ENCODE measurements around the gene FLT1. TPM values are rescaled to one million over a fixed set of nuclear protein-coding genes. Genes with fewer than 3 reads are reported as not detected.

FLT1 gene
- polyA plus RNA-seq, 4 donors: 44.6 to 61.8 (median 53.6) TPM

DNA sequence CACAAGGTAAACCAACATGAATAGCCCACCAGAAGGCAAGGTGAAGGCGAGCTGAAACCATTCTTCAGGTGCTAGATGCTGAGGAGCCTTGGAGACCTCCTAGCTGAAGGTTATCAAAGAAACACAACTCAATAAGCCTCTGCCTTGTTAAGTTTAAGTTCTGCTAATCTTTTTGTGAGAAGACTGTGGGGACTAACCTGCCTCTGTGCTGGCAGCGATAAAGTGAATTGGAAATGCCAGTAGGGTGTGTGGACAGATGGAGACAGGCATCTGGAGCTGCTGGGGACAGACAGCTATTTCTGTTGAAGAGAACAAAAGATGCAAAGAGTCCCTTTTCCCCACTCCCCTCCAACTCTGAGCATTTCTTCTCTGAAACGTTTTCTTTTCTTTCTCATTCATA lies 33.5 kb upstream of the FLT1 start:
- no peak for DNase-seq (ENCODE audit: low read depth in 4 of 4, low spot score in 3 of 4)

DNA sequence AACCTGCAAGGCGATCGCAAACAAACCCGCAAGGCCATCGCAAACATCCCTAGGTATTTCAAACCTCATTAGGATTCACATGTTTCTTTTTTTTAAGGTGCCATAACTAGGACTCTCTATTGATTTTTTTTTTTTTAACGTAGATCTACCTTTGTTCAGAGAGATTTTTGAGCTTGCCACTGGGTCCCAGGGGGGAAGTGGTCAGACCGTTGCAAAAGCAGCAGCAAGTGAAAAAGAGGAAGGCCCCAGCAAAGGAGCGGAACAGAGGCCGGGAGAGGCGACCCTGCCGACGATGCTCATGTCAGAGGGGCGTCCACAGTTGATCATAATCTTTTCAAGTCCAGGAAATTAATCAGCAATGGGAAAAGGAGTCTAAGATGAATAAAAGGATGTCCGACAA lies 32.7 kb upstream of the FLT1 start:
- DNase-seq (ENCODE audit: low read depth in 4 of 4, low spot score in 3 of 4): no peak

DNA sequence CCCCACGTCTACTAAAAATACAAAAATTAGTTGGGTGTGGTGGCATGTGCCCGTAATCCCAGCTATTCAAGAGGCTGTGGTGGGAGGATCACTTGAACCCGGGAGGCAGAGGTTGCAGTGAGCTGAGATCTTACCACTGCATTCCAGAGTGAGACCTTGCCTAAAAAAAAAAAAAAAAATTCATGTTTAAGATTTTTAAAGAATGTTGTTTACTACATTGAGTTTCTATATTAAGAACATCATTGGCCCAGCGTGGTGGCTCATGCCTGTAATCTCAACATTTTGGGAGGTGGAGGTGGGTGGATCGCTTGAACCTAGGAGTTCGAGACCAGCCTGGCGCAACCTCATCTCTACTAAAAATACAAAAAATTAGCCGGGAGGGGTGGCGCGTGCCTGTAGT lies 31.9 kb upstream of the FLT1 start:
- DNase-seq (ENCODE audit: low read depth in 4 of 4, low spot score in 3 of 4): no peak

DNA sequence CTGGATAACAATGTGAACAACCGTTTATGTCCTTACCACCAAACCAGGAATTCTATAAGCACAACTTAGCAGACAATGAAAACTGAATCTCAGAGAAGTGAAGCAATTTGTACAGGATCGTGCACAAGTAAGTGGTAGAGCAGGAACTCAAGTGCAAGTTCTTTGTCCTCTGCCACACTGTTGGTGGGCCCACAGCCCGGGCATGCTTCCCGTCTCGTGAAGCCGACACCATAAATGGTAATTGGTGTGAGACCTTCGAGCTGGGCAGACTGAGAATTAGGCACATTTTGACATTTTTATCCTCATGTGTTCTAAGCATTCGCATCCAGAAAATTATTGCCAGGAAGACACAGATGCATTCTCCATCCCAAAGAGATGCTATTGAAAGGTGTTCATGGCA lies 27.9 kb upstream of the FLT1 start:
- DNase-seq (ENCODE audit: low read depth in 4 of 4, low spot score in 3 of 4): no peak

DNA sequence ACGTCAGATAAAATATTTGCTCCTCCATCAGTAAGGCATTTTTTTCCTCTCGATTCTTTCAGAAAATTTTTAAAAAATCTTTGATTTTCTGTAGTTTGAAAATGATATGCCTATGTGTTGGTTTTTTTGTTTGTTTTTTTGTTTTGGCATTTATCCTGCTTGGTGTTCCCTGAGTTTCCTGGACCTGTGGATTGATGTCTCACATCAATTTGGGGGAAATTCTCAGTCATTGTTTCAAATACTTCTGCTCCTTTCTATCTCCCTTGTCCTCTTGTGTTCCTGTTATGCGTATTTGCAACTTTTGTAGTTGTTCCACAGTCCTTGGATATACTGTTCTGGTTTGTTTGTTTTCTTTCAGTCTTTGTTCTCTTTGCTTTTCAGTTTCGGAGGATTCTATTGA lies 18.8 kb upstream of the FLT1 start:
- no peak for DNase-seq (ENCODE audit: low read depth in 4 of 4, low spot score in 3 of 4)

DNA sequence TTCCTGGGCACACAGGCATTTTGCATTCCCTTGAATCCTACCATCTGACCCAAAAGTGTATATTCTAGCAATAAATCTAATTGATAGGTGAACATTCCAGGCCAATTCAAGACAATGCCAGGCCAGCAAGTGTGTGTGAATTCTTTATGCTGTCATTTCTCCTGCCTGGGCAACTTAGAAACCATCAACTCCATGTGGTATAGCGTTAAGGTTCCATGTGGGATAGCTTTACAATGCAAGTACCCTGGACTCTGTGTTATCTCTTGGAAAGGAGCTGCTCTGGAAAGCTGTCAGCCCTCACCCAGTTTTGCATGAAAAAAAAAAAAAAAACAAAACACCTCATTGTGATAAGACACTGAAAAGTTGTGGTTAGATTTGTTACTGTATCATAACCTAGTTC lies 15.6 kb upstream of the FLT1 start:
- DNase-seq (ENCODE audit: low read depth in 4 of 4, low spot score in 3 of 4): no peak

DNA sequence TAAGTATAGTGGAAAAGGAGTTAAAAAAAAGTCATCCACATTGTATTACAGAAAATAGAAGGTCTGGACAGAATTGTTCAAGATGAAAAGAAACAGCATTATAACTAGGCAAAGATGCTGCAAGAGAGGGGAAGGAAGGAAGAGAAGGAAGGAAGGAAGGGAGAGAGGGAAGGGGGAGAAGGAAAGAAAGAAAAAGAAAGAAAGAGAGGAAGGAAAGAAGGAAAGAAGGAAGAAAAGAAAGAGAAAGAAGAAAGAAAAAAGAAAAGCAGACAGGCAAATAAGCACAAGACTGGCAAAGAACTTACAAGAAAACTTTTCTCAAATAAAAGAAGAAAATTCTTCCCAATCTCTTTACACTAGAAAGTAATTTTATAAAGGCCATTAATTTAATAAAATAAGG lies 15.1 kb upstream of the FLT1 start:
- no peak for DNase-seq (ENCODE audit: low read depth in 4 of 4, low spot score in 3 of 4)

DNA sequence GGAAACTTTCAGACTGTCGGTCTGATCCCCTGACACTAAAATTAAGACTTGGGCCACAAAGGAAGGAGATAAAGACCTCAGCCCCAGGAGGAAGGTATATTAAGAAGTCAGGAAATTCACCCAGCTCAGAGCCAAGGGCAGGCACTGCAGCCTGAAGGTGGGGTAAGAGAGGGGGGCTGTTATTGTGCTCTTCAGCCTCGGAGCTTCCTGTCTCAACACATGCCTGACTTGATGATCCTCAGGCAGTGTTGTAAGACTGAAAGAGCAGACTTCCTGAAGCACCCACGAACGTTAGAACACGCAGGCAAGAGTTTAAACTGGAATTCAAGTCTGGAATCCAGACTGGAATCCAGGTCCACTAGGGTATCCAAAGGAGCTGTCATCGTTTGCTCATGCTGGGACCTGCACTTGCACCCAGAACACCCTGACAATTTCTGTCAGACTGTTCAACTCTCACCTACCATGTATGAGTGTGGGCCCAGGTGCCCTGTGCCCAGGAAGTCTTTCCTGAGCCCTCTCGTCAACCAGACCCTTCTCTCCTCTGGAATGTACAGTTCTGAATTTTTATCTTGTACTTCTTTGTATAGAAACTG lies 10.7 kb upstream of the FLT1 start:
- no peak for DNase-seq (ENCODE audit: low read depth in 4 of 4, low spot score in 3 of 4)

DNA sequence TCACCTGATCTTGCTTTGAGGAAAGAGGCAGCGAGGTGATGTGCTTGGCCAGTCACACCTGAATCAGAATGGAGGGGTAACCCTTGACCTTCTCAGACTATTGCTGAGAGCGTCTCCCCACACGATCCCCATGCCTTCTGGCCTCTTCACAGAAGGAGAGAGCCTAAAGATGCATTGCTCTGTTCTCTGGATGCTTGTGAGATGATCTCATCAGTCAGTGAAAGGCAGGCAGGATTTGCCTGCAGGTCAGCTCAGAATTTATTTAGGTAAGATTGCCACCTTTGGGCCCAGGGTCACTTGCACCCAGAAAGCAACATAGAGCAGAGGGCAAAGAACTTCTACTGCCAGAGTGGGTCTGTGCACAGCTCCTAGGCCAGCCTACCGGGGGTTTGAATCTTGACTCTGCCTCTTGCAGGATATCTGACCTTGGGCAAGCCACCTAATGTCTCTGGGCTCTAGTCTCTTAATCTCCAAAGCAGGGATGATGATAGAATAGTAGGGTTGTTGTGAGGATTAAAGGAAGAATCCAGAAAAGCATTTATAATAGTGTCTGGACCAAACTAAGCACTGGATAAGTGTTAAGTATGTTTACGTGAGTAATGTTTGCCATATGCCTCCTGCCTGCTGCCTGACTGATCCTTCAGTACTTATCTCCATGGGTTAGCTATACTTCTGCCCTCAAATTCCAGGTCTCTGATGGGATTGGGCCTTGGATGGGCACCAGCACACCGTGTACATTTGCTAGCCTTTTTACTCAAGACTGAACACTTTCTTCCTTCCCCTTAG lies 8.4 kb upstream of the FLT1 start:
- no peak for DNase-seq (ENCODE audit: low read depth in 4 of 4, low spot score in 3 of 4)

DNA sequence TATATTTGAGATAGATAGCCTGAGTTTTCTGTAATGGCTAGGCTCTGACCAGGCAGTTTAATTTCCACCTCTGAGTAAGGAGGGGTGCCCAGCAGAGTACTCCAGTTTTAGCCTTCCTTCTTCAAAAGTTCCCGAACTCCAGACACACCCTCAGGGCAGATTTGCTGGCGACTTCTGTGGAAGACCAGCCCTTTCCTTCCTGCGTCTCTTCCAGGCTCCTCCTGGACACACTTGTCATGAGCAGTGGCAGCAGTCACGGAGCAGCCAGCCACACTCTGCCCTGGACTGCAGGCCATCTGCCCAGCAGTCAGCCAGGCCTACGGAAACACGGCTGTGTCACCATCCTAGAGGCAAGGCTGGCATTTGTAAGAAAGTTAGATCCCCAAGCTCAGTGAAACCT lies 6.6 kb upstream of the FLT1 start:
- no peak for DNase-seq (ENCODE audit: low read depth in 4 of 4, low spot score in 3 of 4)

DNA sequence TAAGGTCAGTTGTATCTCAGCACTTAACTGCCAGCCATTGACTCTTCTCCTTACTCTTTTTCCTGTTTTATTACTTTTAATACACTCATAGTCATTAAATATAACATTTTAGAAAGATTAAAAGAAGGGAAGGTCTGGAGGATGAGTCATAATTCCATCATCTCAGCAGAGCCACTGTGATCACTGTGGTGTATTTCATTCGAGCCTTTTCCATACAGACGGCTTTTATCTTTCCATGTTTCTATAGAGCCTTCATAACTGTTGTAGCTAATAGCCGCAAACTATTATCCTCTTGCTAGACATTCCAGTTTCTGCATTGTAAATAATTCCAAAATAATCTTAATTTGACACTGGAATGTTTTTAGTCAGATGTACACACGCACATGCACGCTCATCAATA lies 4.7 kb upstream of the FLT1 start:
- no peak for DNase-seq (ENCODE audit: low read depth in 4 of 4, low spot score in 3 of 4)

DNA sequence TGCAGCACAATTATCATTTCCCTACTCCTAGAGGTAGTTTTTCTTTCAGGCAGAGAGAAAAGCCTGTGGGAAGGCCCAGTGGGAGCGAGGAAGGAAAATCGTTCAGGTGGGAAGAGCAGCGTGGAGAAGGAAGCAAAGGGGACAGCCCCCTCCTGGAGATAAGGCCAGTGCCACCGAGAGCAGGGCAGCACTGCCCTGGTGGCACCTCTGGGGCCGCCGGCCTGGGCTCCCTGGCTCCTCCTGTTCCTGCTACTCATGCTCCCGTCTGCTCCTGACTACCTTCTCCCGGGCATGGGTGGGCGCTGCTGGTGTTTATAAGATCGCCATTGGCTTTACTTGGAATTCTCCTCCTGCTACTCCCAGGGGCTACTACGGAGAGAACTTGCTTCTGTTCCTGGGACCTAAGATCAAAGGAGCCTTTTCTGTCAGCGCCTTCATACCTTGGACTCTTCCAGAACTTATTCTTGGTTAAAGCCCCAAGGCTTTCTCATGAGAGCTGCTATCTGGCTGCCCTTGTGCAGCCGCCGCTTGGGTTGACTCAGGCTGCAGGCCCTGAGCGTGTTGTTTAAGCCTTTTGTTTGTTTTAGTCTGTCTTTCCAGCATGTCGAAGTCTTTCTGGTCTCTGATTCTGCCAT lies 3.7 kb upstream of the FLT1 start:
- DNase-seq (ENCODE audit: low read depth in 4 of 4, low spot score in 3 of 4): no peak

DNA sequence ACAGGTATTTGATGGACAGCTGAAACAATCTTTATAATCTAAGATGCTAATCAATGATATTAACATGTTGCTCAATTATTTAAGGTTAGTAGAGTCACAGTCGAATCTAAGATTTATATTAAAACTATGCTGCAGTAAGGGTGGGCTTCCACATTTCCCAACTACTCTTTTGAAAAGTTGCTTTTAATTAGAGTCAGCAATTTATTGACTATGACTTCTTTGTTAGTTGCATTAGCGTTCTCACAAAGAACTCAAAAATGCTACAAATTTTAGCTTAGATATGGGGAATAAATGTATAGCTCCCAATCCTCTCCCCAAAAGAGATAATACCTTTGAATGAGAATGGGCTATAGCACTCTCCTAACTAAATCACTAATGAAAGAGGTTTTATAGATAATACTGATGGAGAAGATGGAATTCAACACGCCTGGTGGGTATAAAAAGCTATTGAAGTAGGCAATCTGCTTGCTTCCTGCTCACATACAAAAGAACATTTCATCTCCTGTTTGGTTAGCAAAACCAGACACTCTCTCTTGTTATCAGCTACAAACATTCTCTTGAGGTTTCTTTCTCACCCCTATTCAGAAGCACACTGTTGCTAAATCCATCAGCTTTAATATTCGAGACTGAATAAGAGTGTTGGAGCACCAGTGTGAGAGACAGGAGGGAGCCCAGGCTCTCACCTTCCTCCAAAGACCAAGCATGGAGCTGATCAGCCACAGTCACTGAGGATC lies 2.4 kb upstream of the FLT1 start:
- no peak for DNase-seq (ENCODE audit: low read depth in 4 of 4, low spot score in 3 of 4)

DNA sequence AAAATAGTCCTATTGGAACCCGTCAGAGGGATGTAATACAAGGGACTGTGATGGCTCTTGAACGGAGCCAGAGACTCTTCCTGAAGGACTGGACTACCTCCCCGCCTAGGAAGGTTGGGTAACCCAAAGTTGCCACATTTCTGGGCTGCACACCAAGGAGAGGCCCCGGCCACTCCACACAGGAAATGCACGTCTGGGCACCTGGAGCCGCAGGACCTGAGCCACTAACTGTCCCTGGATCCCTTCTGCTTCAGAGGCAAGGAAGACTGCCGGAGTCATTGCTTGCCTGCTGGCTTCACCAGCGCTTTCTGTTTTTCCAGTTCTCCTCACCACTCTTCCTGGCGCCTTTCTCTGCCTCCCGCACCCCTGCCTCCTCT lies 1.2 kb upstream of the FLT1 start:
- DNase-seq (ENCODE audit: low read depth in 4 of 4, low spot score in 3 of 4): no peak

DNA sequence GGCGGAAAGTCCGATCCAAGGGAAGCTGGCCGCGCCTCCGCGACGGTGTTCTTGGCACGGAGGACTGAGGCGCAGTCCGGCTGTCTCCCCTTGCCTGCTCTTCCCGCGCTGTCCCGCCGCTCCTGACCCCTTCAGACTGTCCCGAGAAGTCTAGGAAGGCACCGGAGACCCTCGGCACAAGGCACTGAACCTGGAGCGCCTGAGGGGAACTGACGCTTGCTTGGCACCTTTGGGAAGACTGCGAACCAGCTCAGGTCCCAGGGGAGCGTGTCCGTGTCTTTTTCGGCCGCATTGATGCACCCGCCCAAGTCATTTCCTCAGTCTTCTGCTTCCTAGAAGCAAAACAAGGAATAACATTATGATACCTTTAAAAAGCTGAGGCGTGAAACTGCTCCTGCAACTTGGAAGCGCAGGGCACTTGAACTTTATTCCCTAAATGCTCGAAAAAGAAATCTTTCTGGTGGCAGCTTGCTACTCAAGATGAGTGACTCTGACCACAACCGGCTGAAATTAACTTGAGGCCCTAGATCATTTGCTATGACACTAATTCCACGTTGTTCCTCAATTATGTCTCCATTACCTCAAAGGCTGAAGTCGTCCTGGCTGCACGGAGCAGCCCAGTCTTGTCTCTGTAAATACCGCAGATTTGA lies 735 bp upstream of the FLT1 start:
- no peak for DNase-seq (ENCODE audit: low read depth in 4 of 4, low spot score in 3 of 4)

DNA sequence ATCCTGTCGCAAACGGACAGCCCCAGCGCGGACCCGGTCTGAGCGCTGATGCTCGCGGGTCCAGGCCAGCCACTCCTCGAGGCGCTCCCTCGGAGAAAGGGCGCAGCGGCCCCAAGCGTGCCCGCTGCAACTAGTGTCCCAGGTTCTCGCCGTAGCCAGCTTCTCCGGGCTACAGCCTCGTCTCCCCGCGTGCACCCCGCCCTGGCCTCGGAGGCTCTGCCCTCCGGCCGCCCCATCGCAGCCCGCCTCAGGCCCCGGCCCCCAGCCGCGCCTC lies 487 bp downstream of the FLT1 start:
- no peak for DNase-seq (ENCODE audit: low read depth in 4 of 4, low spot score in 3 of 4)

DNA sequence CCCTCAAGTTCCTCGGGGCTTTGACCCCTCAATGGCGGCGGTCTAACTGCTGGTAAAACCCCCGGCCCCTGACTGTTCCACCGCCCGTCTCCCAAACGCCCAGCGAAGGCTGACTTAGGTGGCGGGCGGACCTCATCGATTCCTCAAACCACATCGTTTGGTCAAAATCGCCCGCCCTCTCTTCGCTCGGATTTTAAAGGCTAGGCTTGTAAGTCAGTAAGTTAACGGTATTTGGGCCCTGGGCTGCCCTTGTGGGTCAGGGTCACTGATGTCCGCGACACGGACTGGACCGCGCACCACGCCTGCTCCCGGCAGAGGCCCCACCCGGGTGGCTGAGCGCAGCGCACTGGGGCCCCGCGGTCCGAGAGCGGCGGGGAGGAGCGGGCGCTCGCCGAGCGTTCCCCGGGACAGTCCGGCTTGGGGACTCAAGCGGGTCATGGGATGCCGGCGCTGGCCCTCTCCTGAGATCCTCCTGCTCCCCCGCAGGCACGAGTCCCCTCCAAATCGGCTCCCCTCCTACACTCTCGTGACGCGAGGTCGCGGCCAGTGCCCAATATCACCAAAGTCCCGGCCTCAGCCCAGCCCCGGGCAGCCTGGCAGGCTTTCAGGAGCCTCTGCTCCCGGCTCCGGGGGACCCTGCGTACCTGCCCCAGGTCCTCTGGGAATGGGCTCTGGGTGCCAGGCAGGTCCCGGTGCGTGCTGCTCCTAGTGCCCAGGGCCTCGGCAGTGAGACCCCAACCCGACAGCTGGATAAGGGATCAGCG lies 1.0 kb downstream of the FLT1 start:
- DNase-seq (ENCODE audit: low read depth in 4 of 4, low spot score in 3 of 4): no peak

DNA sequence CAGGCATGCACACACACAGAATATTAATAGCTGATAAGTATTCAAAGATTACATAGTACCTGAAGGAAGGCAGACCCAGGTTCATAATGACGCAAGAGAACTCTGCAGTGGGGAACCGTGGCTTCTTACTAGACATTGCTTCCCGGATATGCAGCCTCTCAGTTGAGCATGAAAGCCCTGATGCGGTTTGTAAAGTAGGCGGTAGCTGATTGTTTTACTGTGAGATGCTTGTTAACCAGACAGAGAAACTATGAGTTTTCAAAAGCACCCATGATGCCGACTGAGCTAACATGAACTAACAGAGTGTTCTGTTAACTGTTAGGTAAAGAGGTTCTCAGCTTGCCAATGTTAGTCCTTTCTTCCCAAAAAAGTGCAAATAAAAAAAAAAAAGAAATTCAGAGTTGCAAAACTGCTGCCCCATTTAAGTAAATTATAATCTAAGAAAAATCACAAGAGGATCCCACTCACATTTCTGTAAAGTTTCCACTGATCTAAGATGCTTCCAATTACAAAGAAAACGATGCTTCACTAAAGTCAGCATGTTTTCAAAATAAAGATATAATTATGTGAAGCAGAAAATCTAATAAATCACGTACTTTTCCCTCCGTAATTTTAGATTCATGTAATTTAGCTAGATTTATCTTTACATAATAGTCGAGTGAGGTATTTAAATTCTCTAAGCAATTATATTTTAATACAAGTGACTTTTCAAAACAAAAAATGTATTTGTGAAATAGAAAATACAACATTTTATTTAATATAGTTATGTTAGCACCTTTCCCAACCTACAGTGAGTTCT lies 2.2 kb downstream of the FLT1 start:
- no peak for DNase-seq (ENCODE audit: low read depth in 4 of 4, low spot score in 3 of 4)

DNA sequence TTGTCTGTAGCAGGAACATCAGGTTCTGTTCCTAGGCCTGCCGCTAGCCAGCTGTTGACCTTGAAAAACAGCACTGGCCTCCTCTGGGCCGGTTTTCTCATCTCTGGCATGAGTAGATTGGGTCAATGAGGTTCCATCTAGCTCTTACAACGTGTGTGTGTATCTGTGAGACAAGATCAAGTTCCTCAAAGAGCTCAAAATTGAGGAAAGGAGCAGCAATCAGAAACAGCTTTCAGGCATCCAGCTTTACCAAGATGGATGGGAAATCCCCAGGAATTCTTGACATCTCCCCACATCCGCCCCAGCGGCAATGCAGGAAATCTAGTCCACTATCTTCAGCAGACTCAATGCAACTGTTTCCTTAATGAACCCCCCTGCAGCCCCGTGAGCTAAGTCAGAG lies 4.9 kb downstream of the FLT1 start:
- DNase-seq (ENCODE audit: low read depth in 4 of 4, low spot score in 3 of 4): no peak

DNA sequence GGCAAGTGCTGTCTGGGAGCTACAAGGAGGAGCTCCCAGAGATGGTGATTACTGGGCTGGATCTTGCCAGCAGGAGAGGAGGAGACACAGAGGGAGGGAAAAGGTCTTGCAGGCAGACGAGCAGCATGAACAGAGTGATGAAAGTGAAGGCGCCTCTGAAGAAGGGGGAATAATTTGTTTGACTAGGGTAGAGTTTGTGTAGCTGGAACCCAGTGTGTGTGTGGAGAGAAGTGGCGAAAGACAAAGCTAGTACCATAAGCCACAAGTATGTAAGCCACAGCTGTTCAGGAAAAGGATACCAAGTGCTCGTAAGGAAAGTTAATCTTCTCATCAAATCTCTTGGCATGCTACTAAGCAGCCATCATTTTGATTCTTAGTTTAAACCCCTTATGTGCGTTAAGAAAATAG lies 5.4 kb downstream of the FLT1 start:
- DNase-seq (ENCODE audit: low read depth in 4 of 4, low spot score in 3 of 4): no peak
